Bronchial epithelial cell (primary cell): ENCODE measurements around the gene SERPINA3. TPM values are rescaled to one million over a fixed set of nuclear protein-coding genes. Genes with fewer than 3 reads are reported as not detected.

Experiments used
- DNase-seq: peaks from one replicate; pipeline ENCODE4 v3.0.0-alpha.2; 2010; ENCODE audit warnings: low read depth
- FAIRE-seq: peaks from 2 replicates; lab custom pipeline; 2011; peaks lifted over from hg19 to GRCh38; lab: Jason Lieb, UNC
- H3K27me3 ChIP-seq: 2 replicates; pipeline ENCODE4 v1.5.1; 2011; ENCODE audit warnings: low read length; ENCODE audit not compliant: control insufficient read depth, insufficient read depth
- H3K36me3 ChIP-seq: 2 replicates; pipeline ENCODE4 v1.5.1; 2011; ENCODE audit warnings: low read length; ENCODE audit not compliant: control insufficient read depth, insufficient read depth
- H3K4me3 ChIP-seq: 2 replicates; pipeline ENCODE4 v1.5.1; 2011; ENCODE audit warnings: mild to moderate bottlenecking, low read depth, low read length, control low read depth
- total RNA-seq: library from RNA; depleted of rRNA; stranded (reverse); fragments of >200 nt; gene quantifications from 2 replicates; pipeline ENCODE4 v1.2.1, GENCODE V29; 2014
- TF ChIP-seq, protein P1 (sequence below): IDR thresholded peaks from 2 replicates; pipeline ENCODE4 v1.5.1; 2011; ENCODE audit warnings: mild to moderate bottlenecking, moderate library complexity, low read length, control low read depth, inconsistent platforms; ENCODE audit not compliant: insufficient read depth, severe bottlenecking

The SERPINA3 gene
- total RNA-seq, 1 donor from 2014 or later = 0.79 TPM

- FAIRE-seq = peak; percentile 88
- TF ChIP-seq, protein P1, sequence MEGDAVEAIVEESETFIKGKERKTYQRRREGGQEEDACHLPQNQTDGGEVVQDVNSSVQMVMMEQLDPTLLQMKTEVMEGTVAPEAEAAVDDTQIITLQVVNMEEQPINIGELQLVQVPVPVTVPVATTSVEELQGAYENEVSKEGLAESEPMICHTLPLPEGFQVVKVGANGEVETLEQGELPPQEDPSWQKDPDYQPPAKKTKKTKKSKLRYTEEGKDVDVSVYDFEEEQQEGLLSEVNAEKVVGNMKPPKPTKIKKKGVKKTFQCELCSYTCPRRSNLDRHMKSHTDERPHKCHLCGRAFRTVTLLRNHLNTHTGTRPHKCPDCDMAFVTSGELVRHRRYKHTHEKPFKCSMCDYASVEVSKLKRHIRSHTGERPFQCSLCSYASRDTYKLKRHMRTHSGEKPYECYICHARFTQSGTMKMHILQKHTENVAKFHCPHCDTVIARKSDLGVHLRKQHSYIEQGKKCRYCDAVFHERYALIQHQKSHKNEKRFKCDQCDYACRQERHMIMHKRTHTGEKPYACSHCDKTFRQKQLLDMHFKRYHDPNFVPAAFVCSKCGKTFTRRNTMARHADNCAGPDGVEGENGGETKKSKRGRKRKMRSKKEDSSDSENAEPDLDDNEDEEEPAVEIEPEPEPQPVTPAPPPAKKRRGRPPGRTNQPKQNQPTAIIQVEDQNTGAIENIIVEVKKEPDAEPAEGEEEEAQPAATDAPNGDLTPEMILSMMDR = no peak
- peak; percentile 96 for DNase-seq
- Histone ChIP-seq H3K4me3 (no peak overlapping the region), H3K27me3 (no peaks in the 10 kb centered on the region), H3K36me3 (no peaks in the 10 kb centered on the region)
These were observed 13.2 kb upstream of the SERPINA3 start for GRCh38 chr14:94598816-94599655.

- FAIRE-seq = no peak
- no peaks in the 10 kb centered on the region for H3K27me3 ChIP-seq
- H3K4me3 ChIP-seq = no peak overlapping the region
- no peaks in the 10 kb centered on the region for H3K36me3 ChIP-seq
- DNase-seq = no peak
- TF ChIP-seq, protein P1 = no peak
These were observed 12.6 kb upstream of the SERPINA3 start for GRCh38 chr14:94599656-94600004.

DNA sequence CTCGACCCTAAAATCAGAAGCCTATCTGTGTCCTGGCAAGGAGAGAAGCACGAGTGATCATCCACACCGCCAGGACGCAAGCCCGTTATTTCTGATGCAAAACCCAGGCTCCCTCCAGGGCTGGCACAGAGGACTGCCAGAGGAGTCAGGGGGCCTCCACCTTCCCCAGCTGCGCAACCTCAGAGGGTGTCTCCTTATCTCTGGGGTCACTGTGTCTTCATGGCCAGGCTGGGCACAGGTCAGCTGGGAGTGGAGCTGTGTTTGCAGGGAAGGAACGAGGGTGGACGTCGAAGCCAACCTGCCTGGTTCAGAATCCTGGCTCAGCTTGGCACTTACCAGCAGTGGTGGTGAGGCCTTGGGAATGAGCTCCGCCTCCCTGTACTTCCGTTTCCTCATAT, 12.0 kb upstream of the SERPINA3 start:
- FAIRE-seq (no peak), DNase-seq (no peak)
- no peak overlapping the region for H3K4me3 ChIP-seq
- H3K27me3 ChIP-seq = no peaks in the 10 kb centered on the region
- TF ChIP-seq, protein P1 = no peak
- no peaks in the 10 kb centered on the region for H3K36me3 ChIP-seq

GRCh38 chr14:94601884-94602391, 10.3 kb upstream of the SERPINA3 start:
- no peaks in the 10 kb centered on the region for H3K36me3 ChIP-seq
- FAIRE-seq (no peak), DNase-seq (peak; percentile 80)
- no peaks in the 10 kb centered on the region for H3K27me3 ChIP-seq
- TF ChIP-seq, protein P1 = no peak
- H3K4me3 ChIP-seq = no peak overlapping the region

DNA sequence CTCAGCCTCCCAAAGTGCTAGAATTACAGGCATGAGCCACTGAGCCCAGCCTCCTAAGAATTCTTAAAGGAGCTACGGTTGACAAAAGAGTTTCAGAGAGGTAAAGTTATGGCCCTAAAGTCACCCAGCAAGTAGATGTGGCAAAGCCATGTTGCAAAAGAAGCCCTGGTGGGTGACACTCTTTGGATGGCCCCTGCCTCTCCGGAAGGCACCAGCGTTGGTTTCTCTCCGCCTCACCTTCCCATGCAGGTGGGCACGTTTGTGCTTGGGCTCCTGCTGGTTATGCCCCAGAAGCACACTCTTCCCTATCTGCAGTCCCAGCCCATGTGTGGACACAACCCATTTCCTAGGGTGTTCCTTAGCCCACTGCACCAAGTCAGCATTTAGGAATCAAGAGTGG, 9.5 kb upstream of the SERPINA3 start:
- no peak for DNase-seq
- TF ChIP-seq, protein P1 = no peak
- Histone ChIP-seq H3K36me3 (no peaks in the 10 kb centered on the region), H3K27me3 (no peaks in the 10 kb centered on the region), H3K4me3 (no peak overlapping the region)
- no peak for FAIRE-seq
